Nephron progenitor cell (in vitro differentiated cells): ENCODE results near the gene CERS1.

Experiments used
- DNase-seq: peaks from one replicate; pipeline ENCODE4 v3.0.0; 2021
- H3K27ac Mint-ChIP-seq: 2 replicates; pipeline ENCODE4 v1.8.0; 2021; ENCODE audit warnings: mild to moderate bottlenecking, moderate library complexity, mixed read lengths
- H3K27me3 Mint-ChIP-seq: 2 replicates; pipeline ENCODE4 v1.8.0; 2021; ENCODE audit warnings: mild to moderate bottlenecking, low read depth, mixed read lengths; ENCODE audit not compliant: poor library complexity
- H3K36me3 Mint-ChIP-seq: 2 replicates; pipeline ENCODE4 v1.8.0; 2021; ENCODE audit warnings: low read depth, mixed read lengths
- H3K4me1 Mint-ChIP-seq: 2 replicates; pipeline ENCODE4 v1.8.0; 2021; ENCODE audit warnings: mixed read lengths
- H3K4me3 Mint-ChIP-seq: 2 replicates; pipeline ENCODE4 v1.8.0; 2021; ENCODE audit warnings: mild to moderate bottlenecking, moderate library complexity, mixed read lengths
- H3K9me3 Mint-ChIP-seq: 2 replicates; pipeline ENCODE4 v1.8.0; 2021; ENCODE audit warnings: mild to moderate bottlenecking, moderate library complexity, mixed read lengths
- CTCF ChIP-seq: fragments of 200-600 bp; sonication (generic); IDR thresholded peaks from 2 replicates; pipeline ENCODE4 v1.5.0; 2021; ENCODE audit warnings: antibody characterized with exemption

Gene CERS1

DNA sequence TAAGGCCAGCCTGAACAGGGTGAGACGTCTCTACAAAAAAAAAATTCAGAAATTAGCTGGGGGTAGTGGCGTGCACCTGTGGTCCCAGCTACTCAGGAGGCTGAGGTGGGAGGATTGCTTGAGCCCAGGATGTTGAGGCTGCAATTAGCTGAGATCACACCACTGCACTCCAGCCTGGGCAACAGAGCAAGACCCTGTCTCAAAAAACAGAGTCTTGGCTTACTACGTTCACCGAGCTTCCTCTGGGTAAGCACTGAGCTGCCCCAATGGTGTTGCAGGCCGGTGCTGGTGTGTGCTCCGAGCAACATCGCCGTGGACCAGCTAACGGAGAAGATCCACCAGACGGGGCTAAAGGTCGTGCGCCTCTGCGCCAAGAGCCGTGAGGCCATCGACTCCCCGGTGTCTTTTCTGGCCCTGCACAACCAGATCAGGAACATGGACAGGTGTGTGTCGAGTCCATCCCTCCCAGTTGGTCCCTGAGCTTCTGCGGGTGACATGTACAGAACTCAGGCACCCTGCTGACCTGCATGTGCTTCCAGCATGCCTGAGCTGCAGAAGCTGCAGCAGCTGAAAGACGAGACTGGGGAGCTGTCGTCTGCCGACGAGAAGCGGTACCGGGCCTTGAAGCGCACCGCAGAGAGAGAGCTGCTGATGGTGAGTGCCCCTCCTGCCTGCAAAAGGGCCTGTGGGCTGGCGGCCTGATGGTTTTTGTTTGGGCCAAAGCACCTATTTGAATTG is 40.1 kb downstream of the CERS1 start:
- Mint-ChIP-seq H3K4me3 (no peak overlapping the region), H3K9me3 (no peaks in the 10 kb centered on the region), H3K27me3 (peaks cover 2% of the 10 kb centered on the region), H3K4me1 (peaks cover 34% of the 10 kb centered on the region), H3K36me3 (peaks cover 48% of the 10 kb centered on the region), H3K27ac (no peak overlapping the region)
- TF ChIP-seq CTCF, result no peak
- DNase-seq, result no peak

DNA sequence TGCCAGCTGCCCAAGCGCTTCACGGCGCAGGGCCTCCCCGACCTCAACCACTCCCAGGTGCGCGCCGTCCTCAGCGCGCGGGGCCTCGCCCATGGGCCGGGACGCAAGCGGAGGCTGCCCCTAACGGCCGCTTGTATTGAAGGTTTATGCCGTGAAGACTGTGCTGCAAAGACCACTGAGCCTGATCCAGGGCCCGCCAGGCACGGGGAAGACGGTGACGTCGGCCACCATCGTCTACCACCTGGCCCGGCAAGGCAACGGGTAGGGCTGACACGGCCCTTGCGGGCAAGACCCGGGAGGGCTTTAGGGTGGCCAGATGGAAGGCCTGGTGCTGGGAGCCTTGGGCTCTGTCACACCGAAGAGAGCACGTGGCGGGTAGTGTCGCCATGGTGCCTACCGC is 41.0 kb downstream of the CERS1 start:
- DNase-seq, result no peak
- Mint-ChIP-seq H3K4me1 (peaks cover 43% of the 10 kb centered on the region), H3K4me3 (no peak overlapping the region), H3K27me3 (peaks cover 2% of the 10 kb centered on the region), H3K9me3 (no peaks in the 10 kb centered on the region), H3K36me3 (peaks cover 44% of the 10 kb centered on the region), H3K27ac (no peak overlapping the region)
- TF ChIP-seq CTCF, result no peak

DNA sequence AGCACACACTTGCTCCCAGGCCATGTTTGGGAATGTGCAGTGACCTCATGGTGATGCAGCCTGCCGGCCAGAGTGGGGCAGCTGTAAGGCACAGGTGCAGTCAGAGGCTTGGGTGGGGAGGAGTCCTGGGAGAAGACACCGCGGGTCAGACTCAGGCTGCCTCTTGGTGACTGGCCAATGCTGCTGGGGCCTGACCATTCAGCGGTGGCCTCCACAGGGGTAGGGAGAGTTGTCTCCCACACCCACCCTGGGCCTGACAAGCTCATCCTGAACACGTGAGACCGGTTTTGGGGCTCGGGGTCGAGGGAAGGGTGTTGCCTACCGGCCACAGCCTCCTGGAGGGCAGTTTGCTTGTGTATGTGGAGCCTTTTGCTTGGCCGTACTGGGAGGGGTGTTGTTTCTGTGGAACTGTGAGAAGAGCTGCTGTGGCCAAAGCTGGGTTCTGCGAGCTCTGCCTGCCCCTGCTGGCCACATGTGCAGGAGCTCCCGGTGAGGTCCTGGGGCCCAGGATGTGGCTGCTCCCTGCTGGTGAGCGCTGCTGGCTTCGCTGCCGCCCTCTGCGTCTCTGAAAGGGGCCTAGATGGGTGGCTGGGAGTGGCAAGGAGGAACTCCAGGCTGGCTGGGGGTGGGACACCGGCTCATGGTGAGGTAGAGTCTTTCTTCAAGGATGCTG is 42.1 kb downstream of the CERS1 start:
- Mint-ChIP-seq H3K4me1 (peaks cover 54% of the 10 kb centered on the region), H3K27me3 (peaks cover 2% of the 10 kb centered on the region), H3K36me3 (peaks cover 44% of the 10 kb centered on the region), H3K9me3 (no peaks in the 10 kb centered on the region), H3K27ac (no peak overlapping the region), H3K4me3 (no peak overlapping the region)
- no peak for TF ChIP-seq CTCF
- DNase-seq, result no peak

DNA sequence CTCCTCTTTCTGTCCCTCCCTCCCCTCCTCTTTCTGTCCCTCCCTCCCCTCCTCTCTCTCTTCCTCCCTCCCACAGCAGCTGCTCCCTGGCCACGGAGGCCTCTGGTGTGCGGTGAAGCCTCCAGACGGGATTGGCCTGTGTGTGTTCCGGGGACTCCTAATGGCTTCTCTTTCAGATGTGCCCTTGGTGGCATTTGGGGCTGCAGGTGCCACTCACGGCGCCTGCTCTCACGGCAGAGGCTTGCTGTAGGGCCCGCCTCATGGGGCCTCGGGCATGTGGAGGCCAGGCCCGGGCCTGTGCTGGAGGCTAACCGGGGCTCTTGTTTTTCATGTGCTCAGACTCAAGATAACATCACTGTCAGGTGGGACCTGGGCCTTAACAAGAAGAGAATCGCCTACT is 43.3 kb downstream of the CERS1 start:
- peaks cover 2% of the 10 kb centered on the region for H3K27me3 Mint-ChIP-seq
- H3K9me3 Mint-ChIP-seq, result no peaks in the 10 kb centered on the region
- peaks cover 66% of the 10 kb centered on the region for H3K4me1 Mint-ChIP-seq
- TF ChIP-seq CTCF, result no peak
- DNase-seq, result no peak
- H3K27ac Mint-ChIP-seq, result no peak overlapping the region
- no peak overlapping the region for H3K4me3 Mint-ChIP-seq
- peaks cover 36% of the 10 kb centered on the region for H3K36me3 Mint-ChIP-seq

GRCh38 chr19:18851673-18852325 is 44.2 kb downstream of the CERS1 start:
- Mint-ChIP-seq H3K27me3 (peaks cover 2% of the 10 kb centered on the region), H3K4me1 (peaks cover 75% of the 10 kb centered on the region), H3K4me3 (no peak overlapping the region), H3K36me3 (peaks cover 35% of the 10 kb centered on the region), H3K9me3 (no peaks in the 10 kb centered on the region), H3K27ac (no peak overlapping the region)
- no peak for DNase-seq
- TF ChIP-seq CTCF, result no peak
